GM19043 (cell line): ENCODE results near the gene BMP2.

Source experiments
- ATAC-seq: cut with Tn5 transposase; IDR thresholded peaks from one replicate; pipeline ENCODE4 v1.9.1; 2021; ENCODE audit warnings: low read depth; ENCODE audit not compliant: unreplicated experiment

Gene BMP2

DNA sequence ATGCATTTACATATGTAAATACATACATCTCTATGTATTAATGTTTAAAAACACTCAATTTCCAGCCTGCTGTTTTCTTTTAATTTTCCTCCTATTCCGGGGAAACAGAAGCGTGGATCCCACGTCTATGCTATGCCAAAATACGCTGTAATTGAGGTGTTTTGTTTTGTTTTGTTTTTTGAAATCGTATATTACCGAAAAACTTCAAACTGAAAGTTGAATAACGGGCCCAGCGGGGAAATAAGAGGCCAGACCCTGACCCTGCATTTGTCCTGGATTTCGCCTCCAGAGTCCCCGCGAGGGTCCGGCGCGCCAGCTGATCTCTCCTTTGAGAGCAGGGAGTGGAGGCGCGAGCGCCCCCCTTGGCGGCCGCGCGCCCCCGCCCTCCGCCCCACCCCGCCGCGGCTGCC is 355 bp upstream of the BMP2 start:
- ATAC-seq, result no peak

DNA sequence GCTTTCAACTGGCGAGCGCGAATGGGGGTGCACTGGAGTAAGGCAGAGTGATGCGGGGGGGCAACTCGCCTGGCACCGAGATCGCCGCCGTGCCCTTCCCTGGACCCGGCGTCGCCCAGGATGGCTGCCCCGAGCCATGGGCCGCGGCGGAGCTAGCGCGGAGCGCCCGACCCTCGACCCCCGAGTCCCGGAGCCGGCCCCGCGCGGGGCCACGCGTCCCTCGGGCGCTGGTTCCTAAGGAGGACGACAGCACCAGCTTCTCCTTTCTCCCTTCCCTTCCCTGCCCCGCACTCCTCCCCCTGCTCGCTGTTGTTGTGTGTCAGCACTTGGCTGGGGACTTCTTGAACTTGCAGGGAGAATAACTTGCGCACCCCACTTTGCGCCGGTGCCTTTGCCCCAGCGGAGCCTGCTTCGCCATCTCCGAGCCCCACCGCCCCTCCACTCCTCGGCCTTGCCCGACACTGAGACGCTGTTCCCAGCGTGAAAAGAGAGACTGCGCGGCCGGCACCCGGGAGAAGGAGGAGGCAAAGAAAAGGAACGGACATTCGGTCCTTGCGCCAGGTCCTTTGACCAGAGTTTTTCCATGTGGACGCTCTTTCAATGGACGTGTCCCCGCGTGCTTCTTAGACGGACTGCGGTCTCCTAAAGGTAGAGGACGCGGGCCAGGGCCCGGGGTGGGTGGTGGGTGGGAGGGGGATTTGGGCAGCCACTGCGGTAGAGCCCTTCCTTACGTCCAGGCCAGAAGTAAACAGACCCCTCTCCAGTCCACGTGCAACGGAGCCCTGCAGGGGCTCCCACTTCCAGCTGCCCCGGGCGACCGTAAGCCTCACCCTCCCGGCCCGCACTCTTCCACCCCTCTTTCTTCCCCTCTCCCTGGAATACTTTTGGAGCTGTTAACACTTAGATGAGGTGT is 998 bp downstream of the BMP2 start:
- no peak for ATAC-seq

DNA sequence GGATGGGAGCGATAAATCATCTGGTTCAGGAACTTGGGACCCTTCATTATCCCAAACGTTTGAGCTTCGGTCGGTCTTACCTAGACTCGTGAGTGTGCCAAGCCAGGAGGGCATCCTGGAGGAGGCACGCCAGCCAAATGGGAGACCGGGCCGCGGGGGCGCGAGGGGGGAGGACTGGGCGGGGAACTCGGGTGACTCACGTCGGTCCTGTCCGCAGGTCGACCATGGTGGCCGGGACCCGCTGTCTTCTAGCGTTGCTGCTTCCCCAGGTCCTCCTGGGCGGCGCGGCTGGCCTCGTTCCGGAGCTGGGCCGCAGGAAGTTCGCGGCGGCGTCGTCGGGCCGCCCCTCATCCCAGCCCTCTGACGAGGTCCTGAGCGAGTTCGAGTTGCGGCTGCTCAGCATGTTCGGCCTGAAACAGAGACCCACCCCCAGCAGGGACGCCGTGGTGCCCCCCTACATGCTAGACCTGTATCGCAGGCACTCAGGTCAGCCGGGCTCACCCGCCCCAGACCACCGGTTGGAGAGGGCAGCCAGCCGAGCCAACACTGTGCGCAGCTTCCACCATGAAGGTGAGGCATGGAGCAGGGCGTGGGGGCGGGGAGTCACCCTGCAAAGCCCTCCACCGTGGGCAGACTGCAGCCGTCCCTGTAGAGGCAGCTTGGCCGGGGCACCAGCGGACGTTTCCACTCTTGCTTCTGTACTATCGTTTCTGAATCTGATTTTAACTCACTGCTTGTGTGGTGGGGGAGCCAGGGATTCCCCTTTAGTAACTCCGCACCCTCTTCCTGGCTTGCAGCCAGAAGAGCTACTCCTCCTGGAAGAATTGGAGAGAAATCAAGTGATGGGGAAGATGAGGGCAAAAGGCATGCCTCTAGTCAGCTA is 2.7 kb downstream of the BMP2 start:
- no peak for ATAC-seq

DNA sequence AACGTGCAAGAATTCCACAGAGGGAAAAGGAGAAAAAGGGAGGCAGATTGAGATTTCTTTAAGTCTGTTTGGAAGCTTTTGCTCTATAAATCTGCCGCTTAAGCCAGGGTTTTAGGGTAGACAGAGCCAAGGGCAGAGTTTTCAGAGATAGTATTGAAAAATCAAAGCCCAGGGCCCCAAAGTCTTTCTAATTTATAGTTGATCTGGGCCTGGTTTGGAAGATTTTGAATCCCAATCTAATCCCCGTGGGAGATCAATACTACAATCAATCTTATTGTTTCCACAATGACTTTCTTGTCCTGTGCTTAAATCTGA is 3.3 kb downstream of the BMP2 start:
- ATAC-seq, result no peak

DNA sequence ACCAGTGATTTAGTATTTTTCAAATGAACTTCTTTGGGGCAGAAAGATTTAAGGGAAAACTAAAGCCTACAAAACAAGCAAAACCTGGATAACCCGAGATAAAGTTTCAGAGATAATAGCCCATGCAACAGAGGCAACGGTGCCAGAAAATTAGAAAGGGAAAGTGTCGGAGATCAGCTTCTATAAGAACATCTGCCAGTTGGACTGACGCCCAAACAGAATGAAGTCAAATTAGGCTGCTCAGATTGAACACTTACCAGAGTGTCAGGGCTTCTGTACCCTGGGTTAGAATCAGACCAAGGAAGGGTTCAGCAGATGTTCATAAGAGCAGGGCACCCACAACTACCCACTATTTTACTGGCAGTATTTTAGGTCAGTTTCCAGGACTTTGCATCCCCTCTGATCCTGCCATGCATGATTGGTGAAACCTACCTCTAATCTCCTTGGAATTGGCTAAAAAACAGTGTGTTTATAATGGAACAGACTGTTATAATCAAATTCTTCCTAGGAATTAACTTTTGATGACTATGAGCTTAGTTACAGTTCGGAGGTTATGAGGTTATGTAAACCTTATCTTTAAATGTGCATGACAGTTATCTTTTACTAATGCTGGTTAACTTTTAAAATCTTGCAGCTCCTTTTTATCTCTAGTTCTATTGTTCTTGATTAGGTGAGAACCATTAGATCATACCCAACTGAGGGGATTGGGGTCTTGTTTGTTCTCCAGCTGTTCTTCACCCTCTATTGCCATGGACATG is 13.1 kb downstream of the BMP2 start:
- ATAC-seq, result no peak

DNA sequence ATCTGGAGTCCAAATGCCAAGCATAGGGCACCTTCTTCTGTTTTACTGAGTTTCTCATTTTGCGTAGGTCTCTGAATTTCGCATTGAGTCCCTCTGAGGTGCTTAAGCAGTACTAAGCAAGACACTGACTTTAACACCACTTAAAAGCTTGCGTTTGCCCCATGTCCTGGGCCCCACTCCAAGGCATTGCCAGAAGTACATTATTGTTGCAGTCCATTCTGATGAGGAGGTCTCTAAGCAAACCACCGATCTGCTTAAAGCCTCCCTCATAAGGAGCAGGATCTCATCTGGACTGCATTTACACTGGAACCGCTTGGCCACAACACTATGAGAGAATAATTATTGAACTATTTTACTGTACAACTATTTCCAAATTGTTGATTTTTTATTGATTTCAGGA is 16.3 kb downstream of the BMP2 start:
- ATAC-seq, result no peak

DNA sequence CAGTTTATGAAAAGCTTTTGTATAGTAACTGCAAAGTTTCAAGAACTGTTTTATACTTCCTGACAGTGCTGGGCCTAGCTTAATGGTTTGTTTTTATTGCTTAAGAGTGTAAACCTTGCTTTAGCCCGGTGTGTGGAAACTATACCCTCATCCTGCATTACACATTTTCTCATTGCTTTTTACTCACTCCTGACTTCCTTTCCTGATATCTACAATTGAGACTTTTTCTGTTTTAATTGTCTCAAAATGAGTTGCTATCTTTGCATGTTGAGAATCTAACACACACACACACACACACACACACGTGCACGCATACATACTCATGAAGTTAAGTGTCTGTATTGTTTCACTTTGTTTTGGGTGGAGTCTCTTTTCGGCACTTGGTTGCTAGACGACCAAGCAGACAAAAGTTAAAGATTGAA is 16.7 kb downstream of the BMP2 start:
- no peak for ATAC-seq

DNA sequence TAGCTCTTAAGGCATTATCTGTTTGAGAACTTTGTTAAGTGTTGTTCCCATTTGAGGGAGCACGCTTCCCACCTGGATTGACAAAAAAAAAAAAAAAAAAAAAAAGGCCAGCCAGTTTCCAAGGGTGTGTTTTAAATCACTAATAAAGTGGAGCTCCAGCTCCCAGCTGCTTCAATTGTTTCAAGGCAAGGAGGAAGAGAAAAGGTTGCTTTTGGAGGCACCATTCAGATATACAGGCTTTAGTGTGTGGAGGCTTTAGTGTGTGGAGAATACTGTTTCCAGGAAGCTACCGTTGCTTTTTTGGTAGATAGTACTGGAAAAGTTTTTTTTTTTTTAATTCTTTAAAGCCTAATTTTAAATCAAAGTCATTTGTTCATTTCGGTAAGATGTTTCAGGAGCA is 17.3 kb downstream of the BMP2 start:
- ATAC-seq, result no peak

DNA sequence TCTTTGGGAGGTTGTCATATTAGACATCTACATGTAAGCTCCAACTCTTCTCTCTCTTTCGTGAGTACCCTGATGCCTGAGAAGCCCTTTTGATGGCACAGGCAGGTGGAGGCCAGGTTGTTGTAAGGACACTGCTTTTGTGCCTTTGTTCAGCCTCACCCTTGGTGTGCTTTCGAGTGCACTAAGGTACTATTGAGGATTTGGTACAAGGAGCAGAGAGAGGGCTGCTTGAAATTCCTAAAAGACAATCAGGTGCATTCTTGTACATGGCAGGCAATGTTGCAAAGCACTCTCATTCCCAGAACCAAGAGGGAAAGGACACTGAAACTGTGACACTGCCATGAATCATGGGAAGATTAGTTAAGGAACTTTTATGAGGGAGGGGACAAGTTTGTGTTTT is 19.1 kb downstream of the BMP2 start:
- no peak for ATAC-seq

DNA sequence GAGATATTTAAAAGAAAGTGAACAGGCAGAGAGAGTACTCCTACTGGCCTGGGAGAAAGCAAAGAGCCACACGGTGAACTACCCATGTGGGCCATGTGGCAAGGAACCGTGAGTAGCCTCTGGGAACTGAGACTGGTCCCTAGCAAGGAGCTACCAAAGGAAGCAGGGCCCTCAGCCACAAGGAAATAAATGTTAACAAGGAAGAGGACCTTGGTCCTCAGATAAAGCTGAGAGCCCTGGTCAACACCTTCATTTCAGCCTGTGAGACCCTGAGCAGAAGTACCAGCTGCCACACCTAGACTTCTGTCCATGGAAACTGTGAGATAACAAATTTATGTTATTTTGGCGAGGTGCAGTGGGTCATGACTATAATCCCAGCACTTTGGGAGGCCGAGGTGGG is 25.3 kb downstream of the BMP2 start:
- no peak for ATAC-seq

DNA sequence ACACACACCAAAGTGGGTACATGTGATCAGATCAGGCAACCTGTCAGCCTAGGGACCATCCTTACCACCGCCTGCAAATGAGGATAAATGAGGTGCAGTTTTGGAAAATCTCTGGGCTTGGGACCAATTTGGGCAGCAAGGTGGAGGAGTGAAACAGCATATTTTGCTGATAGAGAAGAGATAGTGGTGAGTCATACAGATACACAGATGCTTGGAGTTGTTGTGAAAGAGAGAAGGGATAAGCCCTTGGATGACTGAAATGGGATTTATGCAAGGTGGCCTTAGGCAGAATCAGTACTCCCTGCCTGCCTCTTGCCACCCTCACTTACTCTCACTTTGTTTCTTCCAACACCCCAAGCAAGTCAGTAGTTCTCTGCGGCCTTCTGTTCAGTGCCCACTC is 34.7 kb downstream of the BMP2 start:
- no peak for ATAC-seq

DNA sequence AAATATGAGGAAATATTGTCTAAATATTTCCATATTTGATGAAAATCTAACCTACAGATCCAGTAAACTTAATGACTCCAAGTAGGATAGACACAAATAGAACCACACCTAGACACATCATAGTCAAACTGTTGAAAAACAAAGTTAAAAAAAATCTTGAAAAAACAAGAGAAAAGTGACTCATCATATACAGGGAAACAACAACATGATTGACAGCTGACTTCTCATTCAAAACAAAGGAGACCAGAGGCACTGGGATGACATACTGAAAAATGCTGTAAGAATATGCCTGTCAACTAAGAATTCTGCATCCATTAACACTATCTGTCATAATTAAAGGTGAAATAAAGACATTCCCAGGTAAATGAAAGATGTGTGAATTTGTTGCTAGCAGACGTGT is 38.8 kb downstream of the BMP2 start:
- ATAC-seq, result no peak

DNA sequence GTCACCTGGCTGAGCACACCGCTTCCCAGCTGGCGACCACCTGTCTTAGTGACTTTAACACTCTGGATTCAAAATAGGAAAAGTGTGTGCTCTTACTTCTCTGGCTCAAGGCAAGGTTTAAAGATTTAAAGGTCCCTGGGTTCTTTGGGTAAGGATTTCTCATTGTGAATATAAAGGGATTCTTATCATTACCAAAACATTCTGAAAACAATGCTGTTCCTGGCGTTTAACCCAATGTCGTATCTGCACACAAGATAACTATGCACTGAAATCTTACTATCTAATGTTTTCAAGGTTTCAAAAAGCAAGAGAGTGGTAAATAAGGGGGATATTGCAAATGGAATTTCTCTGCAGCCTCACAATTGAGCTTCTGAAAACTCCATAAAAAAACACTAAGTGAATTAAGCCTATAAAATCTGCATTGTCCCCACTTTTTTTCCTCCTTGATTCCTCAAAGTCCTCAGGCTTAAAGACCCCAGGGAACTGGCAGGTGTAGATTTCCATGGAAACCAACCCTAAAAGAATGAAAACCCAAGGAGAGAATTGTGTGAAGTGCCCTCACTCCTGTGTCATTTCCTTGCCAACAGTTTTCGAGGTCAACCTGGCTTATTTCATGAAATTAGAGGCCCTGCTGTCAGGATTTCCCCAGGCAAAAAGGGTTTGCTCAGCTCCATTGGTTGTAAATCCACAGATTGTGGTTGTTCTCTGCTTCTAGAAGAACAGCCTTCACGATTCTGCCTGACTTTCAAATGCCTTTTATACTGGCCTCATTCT is 44.0 kb downstream of the BMP2 start:
- no peak for ATAC-seq

DNA sequence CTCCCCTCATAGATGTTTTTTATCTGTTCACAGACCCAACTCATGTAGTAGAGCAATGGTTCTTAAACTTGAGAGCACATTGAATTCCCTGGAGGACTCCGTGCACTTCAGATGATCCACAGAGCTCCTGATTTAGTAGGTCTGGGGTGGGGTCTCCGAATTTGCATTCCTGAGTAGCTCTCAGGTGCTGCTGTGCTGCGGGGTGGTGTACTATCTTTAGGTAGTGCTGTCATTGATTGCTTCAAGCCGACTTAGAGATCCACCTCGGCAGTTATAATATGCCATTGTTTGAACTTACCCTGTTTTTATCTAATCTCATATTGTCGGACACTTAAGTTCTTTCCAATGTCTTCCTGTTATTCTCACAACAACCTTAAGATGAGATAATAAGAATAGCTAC is 45.0 kb downstream of the BMP2 start:
- no peak for ATAC-seq

DNA sequence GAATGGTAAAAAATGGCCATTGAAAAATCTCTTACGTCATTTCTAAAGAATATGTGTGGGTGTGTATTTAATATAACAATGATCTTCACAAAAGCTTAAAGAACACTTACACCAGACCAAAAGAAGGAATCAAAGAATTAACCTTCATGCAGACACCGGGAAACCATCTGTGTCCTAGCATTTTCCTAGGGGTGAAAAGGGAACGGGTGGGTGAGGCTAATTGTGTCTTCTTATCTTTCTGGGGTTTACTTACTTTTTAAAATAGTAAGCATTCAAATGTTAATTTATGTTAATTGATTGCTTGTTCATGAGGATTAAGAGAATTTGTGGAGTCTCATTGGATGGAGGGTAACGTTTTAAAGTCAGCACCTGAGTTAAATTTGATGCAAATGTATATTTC is 47.5 kb downstream of the BMP2 start:
- ATAC-seq, result no peak

DNA sequence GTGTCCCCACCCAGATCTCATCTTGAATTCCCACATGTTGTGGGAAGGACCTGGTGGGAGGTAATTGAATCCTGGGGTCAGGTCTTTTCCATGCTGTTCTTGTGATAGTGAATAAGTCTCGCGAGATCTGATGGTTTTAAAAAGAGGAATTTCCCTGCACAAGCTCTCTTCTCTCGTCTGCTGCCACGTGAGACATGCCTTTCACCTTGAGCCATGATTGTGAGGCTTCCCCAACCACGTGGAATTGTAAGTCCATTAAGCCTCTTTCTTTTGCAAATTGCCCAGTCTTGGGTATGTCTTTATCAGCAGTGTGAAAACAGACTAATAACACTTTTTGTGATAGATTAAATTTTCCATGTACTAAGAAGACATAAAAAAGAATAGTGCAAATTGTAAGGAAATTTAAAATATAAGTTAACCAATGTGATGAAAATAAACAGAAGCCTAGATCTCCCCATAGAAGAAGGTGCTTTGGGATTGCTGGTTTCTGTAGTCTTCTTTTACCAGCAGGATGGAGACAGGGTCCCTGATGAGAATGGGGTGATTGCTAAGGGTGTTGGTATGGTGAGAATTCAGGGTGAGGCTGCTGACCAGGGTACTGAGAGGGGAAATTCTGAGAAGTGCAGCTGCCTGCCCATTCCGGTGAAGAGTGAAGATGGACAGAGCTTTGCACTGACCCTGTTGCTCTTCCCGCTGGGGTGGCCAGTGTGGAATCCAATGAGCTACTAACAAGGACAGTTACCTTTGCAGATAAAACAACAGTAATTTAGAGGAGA is 50.7 kb downstream of the BMP2 start:
- no peak for ATAC-seq

DNA sequence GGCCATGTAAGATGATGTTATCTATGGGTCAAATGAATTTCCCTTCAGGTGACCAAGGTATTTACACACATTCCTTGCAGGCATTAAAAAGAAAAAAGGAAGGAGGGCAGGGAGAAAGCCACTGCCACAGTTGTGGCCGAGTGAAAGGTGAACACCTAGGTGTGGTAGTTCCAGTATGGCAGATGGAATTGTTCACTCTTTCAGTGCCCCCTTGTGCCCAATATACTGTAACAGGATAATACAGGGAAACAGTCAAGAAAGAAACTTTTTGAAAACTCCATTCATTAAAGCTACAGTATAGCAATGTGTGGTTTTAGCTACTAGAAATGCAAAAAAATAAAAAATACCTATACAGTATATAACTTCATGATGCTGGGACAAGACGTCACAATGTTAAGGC is 52.1 kb downstream of the BMP2 start:
- ATAC-seq, result no peak

DNA sequence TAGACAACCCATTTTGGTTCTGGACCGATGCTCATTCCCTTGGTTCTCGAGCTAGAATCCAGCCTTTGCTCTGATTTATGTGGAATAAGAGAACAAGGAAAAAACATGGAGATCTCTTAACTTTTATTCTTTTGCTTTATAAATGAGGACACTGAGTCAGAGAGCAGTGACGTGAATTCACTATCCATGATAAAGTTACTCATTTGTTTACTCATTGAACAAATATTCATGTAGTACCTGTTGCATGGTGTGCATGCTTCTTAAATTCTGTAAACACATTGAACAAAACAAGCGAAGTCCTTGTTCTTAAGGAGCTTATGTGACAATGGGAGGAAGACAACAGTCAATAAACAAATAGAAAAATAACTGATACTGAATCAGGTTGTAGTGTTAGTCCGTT is 56.9 kb downstream of the BMP2 start:
- no peak for ATAC-seq

DNA sequence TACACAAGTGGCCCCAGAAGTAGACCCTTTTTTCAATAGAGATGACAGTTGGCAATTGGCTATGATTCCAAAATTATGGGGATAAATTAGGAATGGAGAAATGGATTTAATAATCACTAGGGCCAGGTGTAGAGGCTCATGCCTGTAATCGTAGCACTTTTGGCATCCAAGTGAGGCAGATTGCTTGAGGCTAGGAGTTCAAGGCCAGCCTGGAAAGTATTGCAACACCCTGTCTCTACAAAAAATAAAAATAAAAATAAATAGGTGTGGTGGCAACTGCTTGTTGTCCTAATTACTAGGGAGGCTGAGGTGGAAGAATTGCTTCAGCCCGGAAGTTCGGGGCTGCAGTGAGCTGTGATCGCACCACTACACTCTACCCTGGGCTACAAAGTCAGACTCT is 60.0 kb downstream of the BMP2 start:
- ATAC-seq, result no peak
